ENCODE results near the gene FLT3. TPM values are rescaled to one million over a fixed set of nuclear protein-coding genes. Genes with fewer than 3 reads are reported as not detected.

The FLT3 gene
- total and polyA plus RNA-seq, 2 of the 13 experiments (the other 11 are each of a cell fraction or from before 2014, with no cell fraction given): not detected

- TF ChIP-seq TFAP4 (IDR thresholded peaks at IDR 0.05; ENCODE audit: borderline replicate concordance, low read depth) (no peak; the same call in 1 of the 2 replicates), ARNT (IDR thresholded peaks at IDR 0.05) (no peak), FLYWCH1 (CRISPR knock-in tag; IDR thresholded peaks at IDR 0.05) (no peak), MTF1 (CRISPR knock-in tag; IDR thresholded peaks at IDR 0.05) (no peak; the same call in 1 of the 2 replicates), AGO1 (IDR thresholded peaks at IDR 0.05; ENCODE audit: low read depth, low read length, poor library complexity, severe bottlenecking) (peak; percentile 26), CC2D1A (CRISPR knock-in tag; IDR thresholded peaks at IDR 0.05) (peak; percentile 79; the same call in 1 of the 2 replicates), NFYB (CRISPR knock-in tag; IDR thresholded peaks at IDR 0.05) (no peak), ZZZ3 (CRISPR knock-in tag; IDR thresholded peaks at IDR 0.05; ENCODE audit: borderline replicate concordance) (peak; percentile 71; the same call in 1 of the 2 replicates), HNF1A (IDR thresholded peaks at IDR 0.05; ENCODE audit: low read depth) (no peak), HNF1A (CRISPR knock-in tag; IDR thresholded peaks at IDR 0.05; ENCODE audit: borderline replicate concordance) (peak; percentile 67; the same call in 1 of the 2 replicates), PRDM4 (CRISPR knock-in tag; IDR thresholded peaks at IDR 0.05; ENCODE audit: borderline replicate concordance) (no peak), DMTF1 (CRISPR knock-in tag; IDR thresholded peaks at IDR 0.05) (no peak), ZNF784 (CRISPR knock-in tag; IDR thresholded peaks at IDR 0.05; ENCODE audit: borderline replicate concordance) (no peak), MED13 (CRISPR knock-in tag; IDR thresholded peaks at IDR 0.05) (peak; percentile 80; the same call in 1 of the 2 replicates), ZNF703 (CRISPR knock-in tag; IDR thresholded peaks at IDR 0.05; ENCODE audit: borderline replicate concordance) (peak; percentile 53; the same call in 1 of the 2 replicates), ZFP36L1 (CRISPR knock-in tag; IDR thresholded peaks at IDR 0.05) (peak; percentile 91; the same call in 1 of the 2 replicates), SETDB1 (CRISPR knock-in tag; IDR thresholded peaks at IDR 0.05; ENCODE audit: borderline replicate concordance) (no peak)
Measured at GRCh38 chr13:27960362-27961226, 139.8 kb downstream of the FLT3 start (continued).
